SK-N-SH (cell line): ENCODE results near the gene BTBD18. TPM values are rescaled to one million over a fixed set of nuclear protein-coding genes. Genes with fewer than 3 reads are reported as not detected.

Experiments used
- CTCF ChIA-PET: fragments of 300-600, 350-600 bp; formaldehyde crosslinking; extraction: SDS; loops from one replicate; lab custom pipeline; 2021; lab: Yijun Ruan, JAX
- POLR2A ChIA-PET: fragments of 350-600 bp; sonication (Branson Sonifier 250); formaldehyde crosslinking; extraction: SDS; loops from one replicate; lab custom pipeline; 2020; ENCODE audit warnings: antibody characterized with exemption, inconsistent platforms; lab: Yijun Ruan, JAX
- DNase-seq: peaks from one replicate; pipeline ENCODE4 v3.0.0; 2012
- H2AFZ ChIP-seq: fragments of 200-600 bp; sonication (generic); 2 replicates; pipeline ENCODE4 v1.8.1; 2016; ENCODE audit warnings: antibody characterized with exemption, mild to moderate bottlenecking, low read depth
- H3F3A ChIP-seq: fragments of 200-600 bp; sonication (generic); replicated peaks from 2 replicates; pipeline ENCODE3; 2016; ENCODE audit warnings: antibody characterized with exemption, mild to moderate bottlenecking; ENCODE audit not compliant: insufficient read depth
- H3K27ac ChIP-seq, 2 experiments: fragments of 200-500 bp in 1 of 2; fragments of 200-600 bp in 1 of 2; sonication (Bioruptor generic) in 1 of 2; sonication (generic), shearing (Covaris generic) in 1 of 2; 2 replicates each; pipeline versions ENCODE4 v1.5.1 to v1.6.1; 2014 to 2016; ENCODE audit warnings: low read depth in 2 of 2, inconsistent platforms in 1 of 2, low read length in 1 of 2, mild to moderate bottlenecking in 1 of 2, mixed read lengths in 1 of 2
- H3K27me3 ChIP-seq: fragments of 200-600 bp; sonication (generic), shearing (Covaris generic); 2 replicates; pipeline ENCODE4 v1.6.1; 2016; ENCODE audit warnings: mixed run types; ENCODE audit not compliant: insufficient read depth
- H3K36me3 ChIP-seq, 2 experiments: fragments of 200-500 bp in 1 of 2; fragments of 200-600 bp in 1 of 2; sonication (Bioruptor generic) in 1 of 2; sonication (generic) in 1 of 2; replicated peaks in 1 of 2; 2 replicates each; pipeline versions ENCODE3 to v1.5.1; 2014 to 2016; ENCODE audit warnings: low read length in 1 of 2, mild to moderate bottlenecking in 1 of 2; ENCODE audit not compliant: insufficient read depth in 2 of 2, control insufficient read depth in 1 of 2
- H3K4me1 ChIP-seq, 2 experiments: fragments of 200-500 bp in 1 of 2; fragments of 200-600 bp in 1 of 2; sonication (Bioruptor generic) in 1 of 2; sonication (generic), shearing (Covaris generic) in 1 of 2; 2 replicates each; pipeline versions ENCODE4 v1.5.1 to v1.6.1; 2014 to 2016; ENCODE audit warnings: low read depth in 1 of 2, low read length in 1 of 2, mixed run types in 1 of 2; ENCODE audit not compliant: insufficient read depth in 2 of 2, control insufficient read depth in 1 of 2
- H3K4me2 ChIP-seq: fragments of 200-600 bp; sonication (generic), shearing (Covaris generic); 2 replicates; pipeline ENCODE4 v1.6.1; 2017; ENCODE audit warnings: mixed run types
- H3K4me3 ChIP-seq, 2 experiments: fragments of 200-500 bp in 1 of 2; fragments of 200-600 bp in 1 of 2; sonication (Bioruptor generic) in 1 of 2; sonication (generic), shearing (Covaris generic) in 1 of 2; 2 replicates each; pipeline versions ENCODE4 v1.5.1 to v1.8.1; 2014 to 2016; ENCODE audit warnings: low read depth in 2 of 2, inconsistent platforms in 1 of 2, low read length in 1 of 2, mild to moderate bottlenecking in 1 of 2, mixed read lengths in 1 of 2, moderate library complexity in 1 of 2
- H3K79me2 ChIP-seq: fragments of 200-600 bp; sonication (generic); 2 replicates; pipeline ENCODE4 v1.8.1; 2017; ENCODE audit warnings: mild to moderate bottlenecking; ENCODE audit not compliant: insufficient read depth
- H3K9ac ChIP-seq: fragments of 200-600 bp; sonication (generic); 2 replicates; pipeline ENCODE4 v1.6.1; 2017; ENCODE audit warnings: mixed run types
- H3K9me2 ChIP-seq: fragments of 200-600 bp; sonication (generic); 2 replicates; pipeline ENCODE4 v1.6.1; 2017; ENCODE audit warnings: mixed run types
- H3K9me3 ChIP-seq: fragments of 200-600 bp; sonication (generic); 2 replicates; pipeline ENCODE4 v1.6.1; 2017; ENCODE audit warnings: mixed run types, mild to moderate bottlenecking, moderate library complexity
- H4K20me1 ChIP-seq: fragments of 200-600 bp; sonication (generic); 2 replicates; pipeline ENCODE4 v1.6.1; 2017; ENCODE audit warnings: mild to moderate bottlenecking, mixed run types; ENCODE audit not compliant: insufficient read depth
- EZH2phosphoT487 ChIP-seq: fragments of 200-600 bp; sonication (generic); IDR thresholded peaks from 2 replicates; pipeline ENCODE4 v1.6.1; 2017; ENCODE audit warnings: low read depth, mixed run types, mild to moderate bottlenecking, antibody characterized with exemption, moderate library complexity, borderline replicate concordance
- IRF3 ChIP-seq: fragments of 150-350 bp; IDR thresholded peaks from 2 replicates; pipeline ENCODE4 v1.6.1; 2016; ENCODE audit warnings: mild to moderate bottlenecking, low read depth, low read length
- JUND ChIP-seq: IDR thresholded peaks from 2 replicates; pipeline ENCODE4 v1.4.0; 2012
- RAD21 ChIP-seq: IDR thresholded peaks from 2 replicates; pipeline ENCODE4 v1.6.1; 2012; ENCODE audit warnings: mild to moderate bottlenecking, low read length
- RCOR1 ChIP-seq: fragments of 150-350 bp; IDR thresholded peaks from 2 replicates; pipeline ENCODE4 v1.6.1; 2017; ENCODE audit warnings: antibody characterized with exemption, low read length
- REST ChIP-seq: IDR thresholded peaks from 2 replicates; pipeline ENCODE4 v1.6.1; 2012; ENCODE audit warnings: mild to moderate bottlenecking, low read depth, low read length, moderate library complexity
- RXRA ChIP-seq: IDR thresholded peaks from 2 replicates; pipeline ENCODE4 v1.4.0; 2012; ENCODE audit warnings: low read depth, mild to moderate bottlenecking, borderline replicate concordance
- SMC3 ChIP-seq: IDR thresholded peaks from 2 replicates; pipeline ENCODE4 v1.6.1; 2012; ENCODE audit warnings: low read depth, low read length, improper control_type of control experiment
- TCF12 ChIP-seq: IDR thresholded peaks from 2 replicates; pipeline ENCODE4 v1.4.0; 2012
- WGBS: methylation state at CpG from one replicate; pipeline ENCODE4 v1.1.6; 2017; ENCODE audit warnings: low lambda C conversion rate; 5-methylcytosine and 5-hydroxymethylcytosine counted together
- polyA plus RNA-seq, 3 experiments: library from polyadenylated mRNA; depleted of rRNA; stranded (reverse); fragments of >200 nt; gene quantifications; 2 replicates each; pipeline ENCODE4 v1.2.3, GENCODE V29; 2012

The BTBD18 gene
- polyA plus RNA-seq, 1 of the 3 experiments (the other 2 are of a cell fraction): not detected

- POLR2A ChIA-PET: no interaction called here
- no peak overlapping the region for H3K4me2 ChIP-seq
Observed at GRCh38 chr11:57772562-57772961, 20.9 kb upstream of the BTBD18 start.

GRCh38 chr11:57771365-57771764, 19.7 kb upstream of the BTBD18 start:
- no peak for DNase-seq
- WGBS: 96% methylated on average over 3 of the region's 3 CpGs
- no peaks in the 10 kb centered on the region for H3K9me3 ChIP-seq
- H3K9ac ChIP-seq: no peak overlapping the region
- no peaks in the 10 kb centered on the region for H3K9me2 ChIP-seq
- peaks cover 100% of the 10 kb centered on the region for H3K79me2 ChIP-seq
- no peak overlapping the region for H2AFZ ChIP-seq
- no peak overlapping the region for H3K4me2 ChIP-seq
- no peaks in the 10 kb centered on the region for H3K27me3 ChIP-seq
- no peak overlapping the region for H3K4me3 ChIP-seq
- peaks cover 77% of the 10 kb centered on the region for H4K20me1 ChIP-seq
- CTCF ChIA-PET: interaction anchor here (1.4 to 1.6 kb wide), 2 partner anchors 10 to 29 kb away, joined by 4 to 6 read pairs; partner anchors contain the start of gene CTNND1
- H3K36me3 ChIP-seq: peaks cover 0 to 6% of the 10 kb centered on the region in 2 experiments
- no peak overlapping the region for H3K27ac ChIP-seq
- TF ChIP-seq RCOR1 (no peak), REST (no peak), JUND (no peak), RXRA (no peak), IRF3 (no peak)
- TF ChIP-seq, all 33 proteins: peak for 0
- POLR2A ChIA-PET: no interaction called here
- peaks cover 3% of the 10 kb centered on the region for H3F3A ChIP-seq
- peaks cover 6 to 15% of the 10 kb centered on the region in 2 experiments; a peak in 3 of 4 replicates for H3K4me1 ChIP-seq

More at GRCh38 chr11:57772562-57772961, 20.9 kb upstream of the BTBD18 start:
- Histone ChIP-seq H3K9me2 (no peaks in the 10 kb centered on the region), H4K20me1 (peaks cover 80% of the 10 kb centered on the region), H3K36me3 (peaks cover 0 to 3% of the 10 kb centered on the region in 2 experiments), H3F3A (peaks cover 12% of the 10 kb centered on the region), H3K27ac (no peak overlapping the region), H3K9me3 (no peaks in the 10 kb centered on the region), H3K4me3 (no peak overlapping the region), H3K4me1 (peaks cover 15 to 27% of the 10 kb centered on the region in 2 experiments), H3K9ac (no peak overlapping the region), H3K79me2 (peaks cover 100% of the 10 kb centered on the region), H2AFZ (no peak overlapping the region), H3K27me3 (no peaks in the 10 kb centered on the region)
- CTCF ChIA-PET: interaction anchor here (1.0 to 1.8 kb wide), 2 partner anchors 10 to 28 kb away, joined by 3 to 8 read pairs; no protein-coding TSS in a partner anchor
- no peak for DNase-seq
- TF ChIP-seq EZH2phosphoT487 (no peak), TCF12 (no peak), SMC3 (no peak), RAD21 (no peak)
- 72% methylated on average over 4 of the region's 4 CpGs for WGBS
